ENCODE measurements around the gene ATG2B.

Gene ATG2B

GRCh38 chr14:96316087-96316486, 47.1 kb downstream of the ATG2B start:
- Histone ChIP-seq H3K9me3 (ENCODE audit: low read length) (no peaks in the 10 kb centered on the region), H3K36me3 (ENCODE audit: insufficient read depth, low read length) (peaks cover 63% of the 10 kb centered on the region), H3K4me3 (ENCODE audit: low read depth, low read length, poor library complexity, severe bottlenecking) (no peak overlapping the region), H3K27me3 (ENCODE audit: insufficient read depth, low read length) (no peaks in the 10 kb centered on the region), H3K4me1 (ENCODE audit: insufficient read depth, low read length, severe bottlenecking) (no peaks in the 10 kb centered on the region), H3K9ac (ENCODE audit: low read length) (no peak overlapping the region), H3K79me2 (ENCODE audit: insufficient read depth, low read length) (no peaks in the 10 kb centered on the region), H2AFZ (ENCODE audit: low read length) (no peak overlapping the region), H3K9me2 (ENCODE audit: low read depth, low read length) (no peaks in the 10 kb centered on the region), H3K4me2 (ENCODE audit: low read length) (no peak overlapping the region), H3F3A (ENCODE audit: insufficient read depth, low read length) (no peaks in the 10 kb centered on the region), H4K20me1 (ENCODE audit: insufficient read depth, low read length) (no peaks in the 10 kb centered on the region), H3K27ac (ENCODE audit: low read depth, low read length, poor library complexity, severe bottlenecking) (no peak overlapping the region)
- TF ChIP-seq CTCF (IDR thresholded peaks at IDR 0.05; ENCODE audit: low read length) (no peak), EZH2 (IDR thresholded peaks at IDR 0.05; ENCODE audit: borderline replicate concordance, low read length) (no peak)

- Histone ChIP-seq H3K9me3 (ENCODE audit: low read length) (no peaks in the 10 kb centered on the region), H3K27me3 (ENCODE audit: insufficient read depth, low read length) (no peaks in the 10 kb centered on the region), H3K36me3 (ENCODE audit: insufficient read depth, low read length) (peaks cover 79% of the 10 kb centered on the region), H3K4me2 (ENCODE audit: low read length) (no peak overlapping the region), H3F3A (ENCODE audit: insufficient read depth, low read length) (no peaks in the 10 kb centered on the region), H3K79me2 (ENCODE audit: insufficient read depth, low read length) (no peaks in the 10 kb centered on the region), H4K20me1 (ENCODE audit: insufficient read depth, low read length) (no peaks in the 10 kb centered on the region), H3K9ac (ENCODE audit: low read length) (no peak overlapping the region), H3K9me2 (ENCODE audit: low read depth, low read length) (no peaks in the 10 kb centered on the region), H3K4me3 (ENCODE audit: low read depth, low read length, poor library complexity, severe bottlenecking) (no peak overlapping the region), H3K27ac (ENCODE audit: low read depth, low read length, poor library complexity, severe bottlenecking) (no peak overlapping the region), H3K4me1 (ENCODE audit: insufficient read depth, low read length, severe bottlenecking) (no peaks in the 10 kb centered on the region), H2AFZ (ENCODE audit: low read length) (no peak overlapping the region)
- TF ChIP-seq CTCF (IDR thresholded peaks at IDR 0.05; ENCODE audit: low read length) (no peak), EZH2 (IDR thresholded peaks at IDR 0.05; ENCODE audit: borderline replicate concordance, low read length) (no peak)
Measured at GRCh38 chr14:96310906-96311305, 52.2 kb downstream of the ATG2B start.

- H3K4me2 ChIP-seq (ENCODE audit: low read length), result no peak overlapping the region
- H2AFZ ChIP-seq (ENCODE audit: low read length), result no peak overlapping the region
- H3K4me1 ChIP-seq (ENCODE audit: insufficient read depth, low read length, severe bottlenecking), result no peaks in the 10 kb centered on the region
- no peak overlapping the region for H3K4me3 ChIP-seq (ENCODE audit: low read depth, low read length, poor library complexity, severe bottlenecking)
- H3K9me3 ChIP-seq (ENCODE audit: low read length), result no peaks in the 10 kb centered on the region
- no peaks in the 10 kb centered on the region for H3F3A ChIP-seq (ENCODE audit: insufficient read depth, low read length)
- H4K20me1 ChIP-seq (ENCODE audit: insufficient read depth, low read length), result no peaks in the 10 kb centered on the region
- no peaks in the 10 kb centered on the region for H3K27me3 ChIP-seq (ENCODE audit: insufficient read depth, low read length)
- H3K36me3 ChIP-seq (ENCODE audit: insufficient read depth, low read length), result peaks cover 74% of the 10 kb centered on the region
- no peak overlapping the region for H3K27ac ChIP-seq (ENCODE audit: low read depth, low read length, poor library complexity, severe bottlenecking)
- peak; percentile 45 for TF ChIP-seq CTCF (IDR thresholded peaks at IDR 0.05; ENCODE audit: low read length)
- no peak for TF ChIP-seq EZH2 (IDR thresholded peaks at IDR 0.05; ENCODE audit: borderline replicate concordance, low read length)
- H3K79me2 ChIP-seq (ENCODE audit: insufficient read depth, low read length), result no peaks in the 10 kb centered on the region
- no peaks in the 10 kb centered on the region for H3K9me2 ChIP-seq (ENCODE audit: low read depth, low read length)
- no peak overlapping the region for H3K9ac ChIP-seq (ENCODE audit: low read length)
Measured at GRCh38 chr14:96309896-96310330, 53.2 kb downstream of the ATG2B start.

Measured in OCI-LY1 (cell line).